Erythroblast (primary cell): Measurements from ENCODE around the gene TTF2.

Source experiments
- GATA1 ChIP-seq: IDR thresholded peaks from 2 replicates; pipeline ENCODE4 v1.6.1; 2011; ENCODE audit warnings: low read depth, mild to moderate bottlenecking, control low read depth, low read length, moderate library complexity
- POLR2A ChIP-seq: IDR thresholded peaks from 2 replicates; pipeline ENCODE4 v1.6.1; 2011; ENCODE audit warnings: mild to moderate bottlenecking, low read length

- TF ChIP-seq POLR2A (no peak), GATA1 (no peak)
These were observed 38.3 kb downstream of the TTF2 start for GRCh38 chr1:117098287-117098890.
